Measurements from ENCODE around the gene PNMT.

DNA sequence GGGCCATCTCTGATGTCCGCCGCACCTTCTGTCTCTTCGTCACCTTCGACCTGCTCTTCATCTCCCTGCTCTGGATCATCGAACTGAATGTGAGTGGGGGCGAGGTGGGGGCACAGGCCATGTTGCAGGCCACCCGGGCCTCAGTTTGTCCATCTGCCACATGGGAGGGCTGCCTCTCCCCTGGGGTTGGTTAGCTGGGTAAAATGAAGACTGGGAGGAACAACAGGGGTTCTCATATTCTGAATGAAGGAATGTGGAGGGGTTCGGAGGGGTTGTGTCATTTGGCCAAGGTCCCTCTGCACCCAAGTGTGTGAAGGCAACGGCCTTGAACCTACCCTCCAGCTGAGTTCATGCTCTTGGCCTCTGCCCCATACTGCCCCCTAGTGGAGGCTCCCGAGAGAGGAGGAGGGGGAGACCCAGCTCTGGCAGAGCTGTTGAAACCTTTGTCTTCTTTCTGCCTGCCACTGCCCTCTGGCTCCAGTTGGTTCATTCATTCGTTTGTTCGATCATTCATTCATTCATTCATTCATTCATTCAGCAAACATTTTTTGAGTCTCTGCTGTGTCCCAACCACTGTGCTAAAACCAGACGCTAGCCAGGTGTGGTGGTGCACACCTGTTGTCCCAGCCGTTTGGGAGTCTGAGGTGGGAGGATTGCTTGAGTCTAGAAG lies 14.5 kb upstream of the PNMT start:
- no peak for TF ChIP-seq EZH2 (IDR thresholded peaks at IDR 0.05; ENCODE audit: low read depth, unreplicated experiment)
- TF ChIP-seq, protein P1, sequence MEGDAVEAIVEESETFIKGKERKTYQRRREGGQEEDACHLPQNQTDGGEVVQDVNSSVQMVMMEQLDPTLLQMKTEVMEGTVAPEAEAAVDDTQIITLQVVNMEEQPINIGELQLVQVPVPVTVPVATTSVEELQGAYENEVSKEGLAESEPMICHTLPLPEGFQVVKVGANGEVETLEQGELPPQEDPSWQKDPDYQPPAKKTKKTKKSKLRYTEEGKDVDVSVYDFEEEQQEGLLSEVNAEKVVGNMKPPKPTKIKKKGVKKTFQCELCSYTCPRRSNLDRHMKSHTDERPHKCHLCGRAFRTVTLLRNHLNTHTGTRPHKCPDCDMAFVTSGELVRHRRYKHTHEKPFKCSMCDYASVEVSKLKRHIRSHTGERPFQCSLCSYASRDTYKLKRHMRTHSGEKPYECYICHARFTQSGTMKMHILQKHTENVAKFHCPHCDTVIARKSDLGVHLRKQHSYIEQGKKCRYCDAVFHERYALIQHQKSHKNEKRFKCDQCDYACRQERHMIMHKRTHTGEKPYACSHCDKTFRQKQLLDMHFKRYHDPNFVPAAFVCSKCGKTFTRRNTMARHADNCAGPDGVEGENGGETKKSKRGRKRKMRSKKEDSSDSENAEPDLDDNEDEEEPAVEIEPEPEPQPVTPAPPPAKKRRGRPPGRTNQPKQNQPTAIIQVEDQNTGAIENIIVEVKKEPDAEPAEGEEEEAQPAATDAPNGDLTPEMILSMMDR (conservative IDR thresholded peaks at IDR 0.05; ENCODE audit: low read depth in 2 of 2): peak; percentile 95 to 97
- no peak for TF ChIP-seq POLR2AphosphoS5 (IDR thresholded peaks at IDR 0.05; ENCODE audit: low read depth)
- no peak for TF ChIP-seq CREB1 (CRISPR knock-in tag; IDR thresholded peaks at IDR 0.05; ENCODE audit: low read depth)
- no peak for TF ChIP-seq EZH2phosphoT487 (IDR thresholded peaks at IDR 0.05; ENCODE audit: unreplicated experiment)
- no peak for TF ChIP-seq JUNB (IDR thresholded peaks at IDR 0.05; ENCODE audit: unreplicated experiment)
- TF ChIP-seq, protein P2, sequence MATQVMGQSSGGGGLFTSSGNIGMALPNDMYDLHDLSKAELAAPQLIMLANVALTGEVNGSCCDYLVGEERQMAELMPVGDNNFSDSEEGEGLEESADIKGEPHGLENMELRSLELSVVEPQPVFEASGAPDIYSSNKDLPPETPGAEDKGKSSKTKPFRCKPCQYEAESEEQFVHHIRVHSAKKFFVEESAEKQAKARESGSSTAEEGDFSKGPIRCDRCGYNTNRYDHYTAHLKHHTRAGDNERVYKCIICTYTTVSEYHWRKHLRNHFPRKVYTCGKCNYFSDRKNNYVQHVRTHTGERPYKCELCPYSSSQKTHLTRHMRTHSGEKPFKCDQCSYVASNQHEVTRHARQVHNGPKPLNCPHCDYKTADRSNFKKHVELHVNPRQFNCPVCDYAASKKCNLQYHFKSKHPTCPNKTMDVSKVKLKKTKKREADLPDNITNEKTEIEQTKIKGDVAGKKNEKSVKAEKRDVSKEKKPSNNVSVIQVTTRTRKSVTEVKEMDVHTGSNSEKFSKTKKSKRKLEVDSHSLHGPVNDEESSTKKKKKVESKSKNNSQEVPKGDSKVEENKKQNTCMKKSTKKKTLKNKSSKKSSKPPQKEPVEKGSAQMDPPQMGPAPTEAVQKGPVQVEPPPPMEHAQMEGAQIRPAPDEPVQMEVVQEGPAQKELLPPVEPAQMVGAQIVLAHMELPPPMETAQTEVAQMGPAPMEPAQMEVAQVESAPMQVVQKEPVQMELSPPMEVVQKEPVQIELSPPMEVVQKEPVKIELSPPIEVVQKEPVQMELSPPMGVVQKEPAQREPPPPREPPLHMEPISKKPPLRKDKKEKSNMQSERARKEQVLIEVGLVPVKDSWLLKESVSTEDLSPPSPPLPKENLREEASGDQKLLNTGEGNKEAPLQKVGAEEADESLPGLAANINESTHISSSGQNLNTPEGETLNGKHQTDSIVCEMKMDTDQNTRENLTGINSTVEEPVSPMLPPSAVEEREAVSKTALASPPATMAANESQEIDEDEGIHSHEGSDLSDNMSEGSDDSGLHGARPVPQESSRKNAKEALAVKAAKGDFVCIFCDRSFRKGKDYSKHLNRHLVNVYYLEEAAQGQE (IDR thresholded peaks at IDR 0.05; ENCODE audit: unreplicated experiment): no peak
- TF ChIP-seq ZNF114 (CRISPR knock-in tag; IDR thresholded peaks at IDR 0.05): no peak
- TF ChIP-seq NANOG (IDR thresholded peaks at IDR 0.05; ENCODE audit: borderline replicate concordance): no peak
- TF ChIP-seq, protein P3, sequence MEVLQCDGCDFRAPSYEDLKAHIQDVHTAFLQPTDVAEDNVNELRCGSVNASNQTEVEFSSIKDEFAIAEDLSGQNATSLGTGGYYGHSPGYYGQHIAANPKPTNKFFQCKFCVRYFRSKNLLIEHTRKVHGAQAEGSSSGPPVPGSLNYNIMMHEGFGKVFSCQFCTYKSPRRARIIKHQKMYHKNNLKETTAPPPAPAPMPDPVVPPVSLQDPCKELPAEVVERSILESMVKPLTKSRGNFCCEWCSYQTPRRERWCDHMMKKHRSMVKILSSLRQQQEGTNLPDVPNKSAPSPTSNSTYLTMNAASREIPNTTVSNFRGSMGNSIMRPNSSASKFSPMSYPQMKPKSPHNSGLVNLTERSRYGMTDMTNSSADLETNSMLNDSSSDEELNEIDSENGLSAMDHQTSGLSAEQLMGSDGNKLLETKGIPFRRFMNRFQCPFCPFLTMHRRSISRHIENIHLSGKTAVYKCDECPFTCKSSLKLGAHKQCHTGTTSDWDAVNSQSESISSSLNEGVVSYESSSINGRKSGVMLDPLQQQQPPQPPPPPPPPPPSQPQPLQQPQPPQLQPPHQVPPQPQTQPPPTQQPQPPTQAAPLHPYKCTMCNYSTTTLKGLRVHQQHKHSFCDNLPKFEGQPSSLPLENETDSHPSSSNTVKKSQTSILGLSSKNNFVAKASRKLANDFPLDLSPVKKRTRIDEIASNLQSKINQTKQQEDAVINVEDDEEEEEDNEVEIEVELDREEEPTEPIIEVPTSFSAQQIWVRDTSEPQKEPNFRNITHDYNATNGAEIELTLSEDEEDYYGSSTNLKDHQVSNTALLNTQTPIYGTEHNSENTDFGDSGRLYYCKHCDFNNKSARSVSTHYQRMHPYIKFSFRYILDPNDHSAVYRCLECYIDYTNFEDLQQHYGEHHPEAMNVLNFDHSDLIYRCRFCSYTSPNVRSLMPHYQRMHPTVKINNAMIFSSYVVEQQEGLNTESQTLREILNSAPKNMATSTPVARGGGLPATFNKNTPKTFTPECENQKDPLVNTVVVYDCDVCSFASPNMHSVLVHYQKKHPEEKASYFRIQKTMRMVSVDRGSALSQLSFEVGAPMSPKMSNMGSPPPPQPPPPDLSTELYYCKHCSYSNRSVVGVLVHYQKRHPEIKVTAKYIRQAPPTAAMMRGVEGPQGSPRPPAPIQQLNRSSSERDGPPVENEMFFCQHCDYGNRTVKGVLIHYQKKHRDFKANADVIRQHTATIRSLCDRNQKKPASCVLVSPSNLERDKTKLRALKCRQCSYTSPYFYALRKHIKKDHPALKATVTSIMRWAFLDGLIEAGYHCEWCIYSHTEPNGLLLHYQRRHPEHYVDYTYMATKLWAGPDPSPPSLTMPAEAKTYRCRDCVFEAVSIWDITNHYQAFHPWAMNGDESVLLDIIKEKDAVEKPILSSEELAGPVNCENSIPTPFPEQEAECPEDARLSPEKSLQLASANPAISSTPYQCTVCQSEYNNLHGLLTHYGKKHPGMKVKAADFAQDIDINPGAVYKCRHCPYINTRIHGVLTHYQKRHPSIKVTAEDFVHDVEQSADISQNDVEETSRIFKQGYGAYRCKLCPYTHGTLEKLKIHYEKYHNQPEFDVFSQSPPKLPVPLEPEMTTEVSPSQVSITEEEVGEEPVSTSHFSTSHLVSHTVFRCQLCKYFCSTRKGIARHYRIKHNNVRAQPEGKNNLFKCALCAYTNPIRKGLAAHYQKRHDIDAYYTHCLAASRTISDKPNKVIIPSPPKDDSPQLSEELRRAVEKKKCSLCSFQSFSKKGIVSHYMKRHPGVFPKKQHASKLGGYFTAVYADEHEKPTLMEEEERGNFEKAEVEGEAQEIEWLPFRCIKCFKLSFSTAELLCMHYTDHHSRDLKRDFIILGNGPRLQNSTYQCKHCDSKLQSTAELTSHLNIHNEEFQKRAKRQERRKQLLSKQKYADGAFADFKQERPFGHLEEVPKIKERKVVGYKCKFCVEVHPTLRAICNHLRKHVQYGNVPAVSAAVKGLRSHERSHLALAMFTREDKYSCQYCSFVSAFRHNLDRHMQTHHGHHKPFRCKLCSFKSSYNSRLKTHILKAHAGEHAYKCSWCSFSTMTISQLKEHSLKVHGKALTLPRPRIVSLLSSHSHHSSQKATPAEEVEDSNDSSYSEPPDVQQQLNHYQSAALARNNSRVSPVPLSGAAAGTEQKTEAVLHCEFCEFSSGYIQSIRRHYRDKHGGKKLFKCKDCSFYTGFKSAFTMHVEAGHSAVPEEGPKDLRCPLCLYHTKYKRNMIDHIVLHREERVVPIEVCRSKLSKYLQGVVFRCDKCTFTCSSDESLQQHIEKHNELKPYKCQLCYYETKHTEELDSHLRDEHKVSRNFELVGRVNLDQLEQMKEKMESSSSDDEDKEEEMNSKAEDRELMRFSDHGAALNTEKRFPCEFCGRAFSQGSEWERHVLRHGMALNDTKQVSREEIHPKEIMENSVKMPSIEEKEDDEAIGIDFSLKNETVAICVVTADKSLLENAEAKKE (CRISPR knock-in tag; IDR thresholded peaks at IDR 0.05): no peak
